Loucy (cell line): ENCODE data around the gene SRGAP1.

ENCODE experiments used
- H2AFZ ChIP-seq: fragments of 200-600 bp; sonication (generic); 2 replicates; pipeline ENCODE4 v1.6.0; 2016; ENCODE audit warnings: antibody characterized with exemption, mild to moderate bottlenecking, low read length, moderate library complexity
- H3F3A ChIP-seq: fragments of 200-600 bp; 2 replicates; pipeline ENCODE4 v1.6.0; 2016; ENCODE audit warnings: antibody characterized with exemption, low read depth, mild to moderate bottlenecking
- H3K27me3 ChIP-seq: fragments of 200-600 bp; sonication (generic); 2 replicates; pipeline ENCODE4 v1.6.1; 2014; ENCODE audit warnings: low read length, mild to moderate bottlenecking; ENCODE audit not compliant: insufficient read depth, poor library complexity, severe bottlenecking
- H3K36me3 ChIP-seq: fragments of 200-600 bp; sonication (generic); 2 replicates; pipeline ENCODE4 v1.6.1; 2016; ENCODE audit warnings: low read length; ENCODE audit not compliant: insufficient read depth
- H3K4me1 ChIP-seq: fragments of 200-600 bp; sonication (generic); 2 replicates; pipeline ENCODE4 v1.5.1; 2014; ENCODE audit warnings: low read length, mild to moderate bottlenecking; ENCODE audit not compliant: insufficient read depth, poor library complexity, severe bottlenecking
- H3K4me2 ChIP-seq: fragments of 200-600 bp; sonication (generic); 2 replicates; pipeline ENCODE4 v1.6.0; 2014; ENCODE audit warnings: antibody characterized with exemption, low read length, low read depth, mild to moderate bottlenecking; ENCODE audit not compliant: poor library complexity, severe bottlenecking
- H3K4me3 ChIP-seq: fragments of 200-600 bp; sonication (generic); 2 replicates; pipeline ENCODE4 v1.5.1; 2014; ENCODE audit warnings: low read length, mild to moderate bottlenecking, mixed read lengths; ENCODE audit not compliant: poor library complexity, severe bottlenecking
- H3K79me2 ChIP-seq: fragments of 200-600 bp; sonication (generic); 2 replicates; pipeline ENCODE4 v1.6.1; 2014; ENCODE audit warnings: low read length; ENCODE audit not compliant: insufficient read depth
- H3K9ac ChIP-seq: fragments of 200-600 bp; sonication (generic); 2 replicates; pipeline ENCODE4 v1.6.0; 2014; ENCODE audit warnings: mild to moderate bottlenecking, low read depth, low read length, moderate library complexity; ENCODE audit not compliant: poor library complexity, severe bottlenecking
- H3K9me2 ChIP-seq: fragments of 200-600 bp; sonication (generic); replicated peaks from 2 replicates; pipeline ENCODE4 v1.6.1; 2016; ENCODE audit warnings: low read depth, low read length, mixed read lengths
- H3K9me3 ChIP-seq: fragments of 200-600 bp; sonication (generic); 2 replicates; pipeline ENCODE4 v1.6.1; 2014; ENCODE audit warnings: mild to moderate bottlenecking, antibody characterized with exemption, low read length, low read depth; ENCODE audit not compliant: insufficient read depth
- H4K20me1 ChIP-seq: fragments of 200-600 bp; sonication (generic); 2 replicates; pipeline ENCODE4 v1.6.0; 2014; ENCODE audit warnings: antibody characterized with exemption, low read length, mild to moderate bottlenecking; ENCODE audit not compliant: insufficient read depth, poor library complexity, severe bottlenecking
- EZH2phosphoT487 ChIP-seq: fragments of 200-600 bp; IDR thresholded peaks from 2 replicates; pipeline ENCODE4 v1.6.1; 2018; ENCODE audit warnings: antibody characterized with exemption, mild to moderate bottlenecking, moderate library complexity, borderline replicate concordance
- TF ChIP-seq, protein P1 (sequence below): fragments of 200-600 bp; sonication (generic); conservative IDR thresholded peaks from 2 replicates; pipeline ENCODE4 v1.5.1; 2014; ENCODE audit warnings: mild to moderate bottlenecking, antibody characterized with exemption, low read length

Gene SRGAP1

DNA sequence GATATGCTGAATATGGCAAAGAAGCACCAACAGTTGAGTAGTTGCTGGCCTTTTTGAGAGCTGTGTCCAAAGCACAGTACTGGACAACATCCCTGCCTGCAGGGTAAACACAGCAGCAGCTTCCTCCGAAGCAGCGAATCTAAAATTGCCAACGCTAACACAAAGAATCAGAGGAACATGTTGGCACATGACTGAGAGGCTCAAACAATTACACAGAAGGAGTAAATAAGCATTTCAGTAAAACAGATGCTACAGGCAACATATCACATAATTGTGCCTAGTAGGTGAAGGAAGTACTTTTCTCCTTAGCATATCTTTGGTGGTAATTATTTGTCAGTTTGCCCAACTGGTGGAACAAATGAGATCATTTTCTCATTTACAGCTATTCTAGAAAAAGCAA is 325.5 kb downstream of the SRGAP1 start:
- TF ChIP-seq, protein P1, sequence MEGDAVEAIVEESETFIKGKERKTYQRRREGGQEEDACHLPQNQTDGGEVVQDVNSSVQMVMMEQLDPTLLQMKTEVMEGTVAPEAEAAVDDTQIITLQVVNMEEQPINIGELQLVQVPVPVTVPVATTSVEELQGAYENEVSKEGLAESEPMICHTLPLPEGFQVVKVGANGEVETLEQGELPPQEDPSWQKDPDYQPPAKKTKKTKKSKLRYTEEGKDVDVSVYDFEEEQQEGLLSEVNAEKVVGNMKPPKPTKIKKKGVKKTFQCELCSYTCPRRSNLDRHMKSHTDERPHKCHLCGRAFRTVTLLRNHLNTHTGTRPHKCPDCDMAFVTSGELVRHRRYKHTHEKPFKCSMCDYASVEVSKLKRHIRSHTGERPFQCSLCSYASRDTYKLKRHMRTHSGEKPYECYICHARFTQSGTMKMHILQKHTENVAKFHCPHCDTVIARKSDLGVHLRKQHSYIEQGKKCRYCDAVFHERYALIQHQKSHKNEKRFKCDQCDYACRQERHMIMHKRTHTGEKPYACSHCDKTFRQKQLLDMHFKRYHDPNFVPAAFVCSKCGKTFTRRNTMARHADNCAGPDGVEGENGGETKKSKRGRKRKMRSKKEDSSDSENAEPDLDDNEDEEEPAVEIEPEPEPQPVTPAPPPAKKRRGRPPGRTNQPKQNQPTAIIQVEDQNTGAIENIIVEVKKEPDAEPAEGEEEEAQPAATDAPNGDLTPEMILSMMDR = no peak
- no peak for TF ChIP-seq EZH2phosphoT487
- no peaks in the 10 kb centered on the region for H3K27me3 ChIP-seq
- no peak overlapping the region for H3K9ac ChIP-seq
- H3K4me1 ChIP-seq = no peaks in the 10 kb centered on the region
- H3K9me3 ChIP-seq = no peaks in the 10 kb centered on the region
- no peak overlapping the region for H3K4me3 ChIP-seq
- H2AFZ ChIP-seq = no peak overlapping the region
- no peak overlapping the region for H3K4me2 ChIP-seq
- H3K79me2 ChIP-seq = no peaks in the 10 kb centered on the region
- no peaks in the 10 kb centered on the region for H3F3A ChIP-seq
- H3K9me2 ChIP-seq = no peaks in the 10 kb centered on the region
- no peaks in the 10 kb centered on the region for H4K20me1 ChIP-seq
- no peaks in the 10 kb centered on the region for H3K36me3 ChIP-seq

DNA sequence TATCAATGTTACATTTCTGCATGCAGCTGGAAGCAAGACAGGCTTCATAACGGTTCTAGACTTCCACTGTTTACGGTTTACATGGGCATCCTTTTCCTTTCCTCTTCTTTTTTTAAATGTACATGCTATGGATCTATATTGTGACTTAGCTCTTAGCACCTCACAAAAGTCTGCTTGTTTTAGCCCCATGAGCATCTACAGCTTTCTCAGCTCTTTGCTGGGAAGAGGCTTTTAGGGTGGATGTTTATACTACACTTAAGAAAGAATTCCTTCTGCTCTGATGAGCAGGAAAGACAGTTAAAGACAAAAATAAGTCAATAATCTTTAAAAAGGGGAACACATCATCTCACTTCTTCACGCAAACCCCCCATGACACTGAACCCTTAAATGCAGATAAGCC is 326.2 kb downstream of the SRGAP1 start:
- Histone ChIP-seq H4K20me1 (no peaks in the 10 kb centered on the region), H3K9me3 (no peaks in the 10 kb centered on the region), H3K4me3 (no peak overlapping the region), H3K4me2 (no peak overlapping the region), H3F3A (no peaks in the 10 kb centered on the region), H3K79me2 (no peaks in the 10 kb centered on the region), H3K36me3 (no peaks in the 10 kb centered on the region), H3K4me1 (no peaks in the 10 kb centered on the region), H3K9ac (no peak overlapping the region), H2AFZ (no peak overlapping the region), H3K27me3 (no peaks in the 10 kb centered on the region), H3K9me2 (no peaks in the 10 kb centered on the region)
- TF ChIP-seq EZH2phosphoT487 = no peak

DNA sequence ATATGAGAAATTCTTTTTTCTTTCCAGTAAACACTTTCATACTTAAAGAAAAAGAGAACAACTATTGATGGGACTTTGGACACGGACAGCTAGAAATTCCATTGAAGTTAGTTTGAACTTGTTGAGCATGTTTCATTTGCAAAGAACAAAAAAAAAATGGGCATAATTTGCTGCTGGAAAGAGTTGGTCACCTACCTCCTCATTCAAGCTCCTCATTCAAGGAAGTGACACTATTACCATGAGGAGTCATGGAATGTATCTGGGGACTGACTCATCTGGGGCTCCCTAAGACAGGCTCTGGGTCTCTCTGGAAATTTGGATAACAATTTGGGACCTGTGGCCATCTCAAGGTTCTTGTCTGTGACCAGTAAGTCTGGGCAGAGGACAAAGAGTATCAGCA is 327.2 kb downstream of the SRGAP1 start:
- TF ChIP-seq, protein P1 = no peak
- no peak for TF ChIP-seq EZH2phosphoT487
- H3K4me2 ChIP-seq = no peak overlapping the region

DNA sequence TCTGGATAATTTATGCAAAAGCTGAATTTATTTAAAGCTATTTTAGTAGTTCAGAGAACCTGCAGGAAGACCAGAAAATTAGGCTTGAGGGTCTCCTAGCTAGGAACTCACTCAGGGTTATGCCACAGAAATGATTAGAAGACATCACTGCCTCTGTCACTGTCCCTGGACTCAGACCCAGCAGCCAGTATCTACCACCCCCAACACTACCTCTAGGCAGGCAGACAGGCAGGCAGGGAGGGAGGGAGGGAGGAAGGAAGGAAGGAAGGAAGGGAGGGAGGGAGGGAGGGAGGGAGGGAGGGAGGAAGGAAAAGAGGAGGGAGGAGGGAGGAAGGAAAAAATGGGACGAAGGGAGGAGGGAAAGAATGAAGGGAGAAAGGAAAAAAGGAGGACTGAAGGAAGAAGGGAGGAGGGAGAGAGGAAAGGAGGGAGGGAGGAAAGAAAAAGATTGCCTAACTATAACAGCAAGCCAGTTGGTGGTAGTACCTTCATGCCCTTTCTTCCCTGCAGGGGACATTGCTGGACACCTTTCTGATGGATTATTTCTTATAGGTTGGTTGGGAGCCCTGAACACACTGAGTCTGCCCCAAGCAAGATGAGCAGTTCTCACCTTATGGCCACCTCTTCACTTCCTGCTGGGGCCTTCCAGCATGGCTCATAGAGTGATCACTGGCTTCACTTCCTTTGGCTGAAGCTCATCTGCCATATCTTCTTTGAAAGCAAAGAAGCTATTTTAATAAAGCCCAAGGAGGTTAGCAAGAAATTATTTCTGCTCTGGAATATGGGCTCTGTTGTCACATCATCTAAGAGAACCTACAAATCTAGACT is 327.9 kb downstream of the SRGAP1 start:
- TF ChIP-seq EZH2phosphoT487 = no peak
- TF ChIP-seq, protein P1 = no peak
- H3K4me3 ChIP-seq = no peak overlapping the region
- no peaks in the 10 kb centered on the region for H3K9me3 ChIP-seq
- H3F3A ChIP-seq = no peaks in the 10 kb centered on the region
- no peaks in the 10 kb centered on the region for H3K36me3 ChIP-seq
- H3K4me2 ChIP-seq = no peak overlapping the region
- no peaks in the 10 kb centered on the region for H3K27me3 ChIP-seq
- no peaks in the 10 kb centered on the region for H3K79me2 ChIP-seq
- no peak overlapping the region for H3K9ac ChIP-seq
- no peaks in the 10 kb centered on the region for H3K4me1 ChIP-seq
- no peaks in the 10 kb centered on the region for H4K20me1 ChIP-seq
- peak overlapping the region; percentile 33; the same call in 1 of the 2 replicates for H2AFZ ChIP-seq
- H3K9me2 ChIP-seq = no peaks in the 10 kb centered on the region

More for the DNA sequence above, 327.2 kb downstream of the SRGAP1 start:
- H3K9me3 ChIP-seq = no peaks in the 10 kb centered on the region
- no peaks in the 10 kb centered on the region for H3K79me2 ChIP-seq
- H3K4me3 ChIP-seq = no peak overlapping the region
- H3K9ac ChIP-seq = no peak overlapping the region
- H3F3A ChIP-seq = no peaks in the 10 kb centered on the region
- no peaks in the 10 kb centered on the region for H3K9me2 ChIP-seq
- no peaks in the 10 kb centered on the region for H3K4me1 ChIP-seq
- H3K27me3 ChIP-seq = no peaks in the 10 kb centered on the region
- H2AFZ ChIP-seq = no peak overlapping the region
- H4K20me1 ChIP-seq = no peaks in the 10 kb centered on the region
- H3K36me3 ChIP-seq = no peaks in the 10 kb centered on the region
